GM12878 (cell line): Measurements from ENCODE around the gene ADNP2. TPM values are rescaled to one million over a fixed set of nuclear protein-coding genes. Genes with fewer than 3 reads are reported as not detected.

Experiments
- ATAC-seq: fragments of 200-7000 bp; cut with Tn5 transposase; 3 replicates; pipeline ENCODE4 v1.9.1; 2020; ENCODE audit warnings: mild to moderate bottlenecking, moderate library complexity
- BruUV-seq: library from RNA; stranded (reverse); fragments of 400-500 nt; replicated peaks from 2 replicates; lab custom pipeline; 2021; lab: Mats Ljungman, UMichigan
- CTCF ChIA-PET: fragments of 300-600 bp; sonication (Branson Sonifier 250); formaldehyde crosslinking; extraction: SDS; loops from one replicate; lab custom pipeline; 2021; ENCODE audit warnings: inconsistent platforms; lab: Yijun Ruan, JAX
- POLR2A ChIA-PET: fragments of 350-600 bp; formaldehyde crosslinking; extraction: SDS; loops from one replicate; lab custom pipeline; 2021; ENCODE audit warnings: inconsistent platforms; lab: Charles Lee
- RAD21 ChIA-PET: fragments of 300-600 bp; sonication (Branson Sonifier 250); formaldehyde crosslinking; loops from one replicate; lab custom pipeline; 2023; ENCODE audit warnings: antibody characterized with exemption; ENCODE audit not compliant: unreplicated experiment; lab: Charles Lee
- SMC1A ChIA-PET: fragments of 300-600 bp; sonication (Branson Sonifier 250); formaldehyde crosslinking; loops from one replicate; lab custom pipeline; 2023; ENCODE audit not compliant: unreplicated experiment, uncharacterized antibody; lab: Charles Lee
- DNase-seq: peaks from one replicate; pipeline ENCODE4 v3.0.0-alpha.2; 2011; ENCODE audit warnings: low read depth, low spot score
- FAIRE-seq: peaks from 3 replicates; lab custom pipeline; 2011; peaks lifted over from hg19 to GRCh38; lab: Jason Lieb, UNC
- H2AFZ ChIP-seq: 2 replicates; pipeline ENCODE4 v1.6.0; 2011; ENCODE audit warnings: low read depth, low read length, control low read depth; ENCODE audit not compliant: control insufficient read depth
- H3K27ac ChIP-seq: 2 replicates; pipeline ENCODE4 v1.5.1; 2011; ENCODE audit warnings: control low read depth; ENCODE audit not compliant: control insufficient read depth, insufficient read depth
- H3K27me3 ChIP-seq, 2 experiments: replicated peaks in 1 of 2; 2 replicates each; pipeline versions ENCODE4 v1.6.0 to v1.6.1; 2011; ENCODE audit warnings: low read length in 1 of 2; ENCODE audit not compliant: control insufficient read depth in 2 of 2, insufficient read depth in 2 of 2
- H3K36me3 ChIP-seq, 2 experiments: 2 replicates each; pipeline ENCODE4 v1.5.1; 2011; ENCODE audit warnings: low read length in 1 of 2; ENCODE audit not compliant: control insufficient read depth in 2 of 2, insufficient read depth in 2 of 2
- H3K4me1 ChIP-seq: 2 replicates; pipeline ENCODE4 v1.6.1; 2011; ENCODE audit warnings: mild to moderate bottlenecking, low read length, moderate library complexity, mixed read lengths; ENCODE audit not compliant: control insufficient read depth, insufficient read depth
- H3K4me2 ChIP-seq: 2 replicates; pipeline ENCODE4 v1.6.0; 2011; ENCODE audit warnings: control low read depth; ENCODE audit not compliant: control insufficient read depth, insufficient read depth
- H3K4me3 ChIP-seq: fragments of 200-600 bp; sonication (generic); 2 replicates; pipeline ENCODE4 v1.5.1; 2016
- H3K79me2 ChIP-seq: 2 replicates; pipeline ENCODE4 v1.6.0; 2011; ENCODE audit warnings: low read length; ENCODE audit not compliant: control insufficient read depth, insufficient read depth
- H3K9ac ChIP-seq: 2 replicates; pipeline ENCODE4 v1.8.0; 2011; ENCODE audit warnings: low read length, control low read depth, mixed read lengths; ENCODE audit not compliant: control insufficient read depth, insufficient read depth
- H3K9me3 ChIP-seq: replicated peaks from 3 replicates; pipeline ENCODE4 v1.5.1; 2011; ENCODE audit warnings: mild to moderate bottlenecking, low read length; ENCODE audit not compliant: control insufficient read depth, insufficient read depth
- H4K20me1 ChIP-seq: 2 replicates; pipeline ENCODE4 v1.6.0; 2011; ENCODE audit not compliant: control insufficient read depth, insufficient read depth
- CHD2 ChIP-seq: IDR thresholded peaks from 2 replicates; pipeline ENCODE4 v1.6.1; 2011; ENCODE audit warnings: low read depth, low read length, improper control_type of control experiment, borderline replicate concordance
- CREB1 ChIP-seq: IDR thresholded peaks from 2 replicates; pipeline ENCODE4 v1.6.1; 2012; ENCODE audit warnings: low read depth, mild to moderate bottlenecking, inconsistent platforms
- HCFC1 ChIP-seq: fragments of 150-350 bp; IDR thresholded peaks from 2 replicates; pipeline ENCODE4 v1.6.1; 2014; ENCODE audit warnings: low read length
- IKZF1 ChIP-seq: fragments of 450-650 bp; conservative IDR thresholded peaks from 2 replicates; pipeline ENCODE4 v1.6.1; 2017; ENCODE audit warnings: antibody characterized with exemption, mild to moderate bottlenecking
- MXI1 ChIP-seq: fragments of 150-350 bp; IDR thresholded peaks from 2 replicates; pipeline ENCODE4 v1.6.1; 2011; ENCODE audit warnings: low read depth, mild to moderate bottlenecking, inconsistent platforms, low read length, improper control_type of control experiment
- NFXL1 ChIP-seq: fragments of 450-650 bp; IDR thresholded peaks from 2 replicates; pipeline ENCODE4 v1.6.1; 2017; ENCODE audit warnings: antibody characterized with exemption, mild to moderate bottlenecking, borderline replicate concordance
- NR2F1 ChIP-seq: fragments of 450-650 bp; conservative IDR thresholded peaks from 2 replicates; pipeline ENCODE4 v1.6.1; 2017; ENCODE audit warnings: mild to moderate bottlenecking
- RBBP5 ChIP-seq: fragments of 200-600 bp; sonication (generic); conservative IDR thresholded peaks from 2 replicates; pipeline ENCODE4 v1.6.1; 2016
- RELA ChIP-seq: fragments of 450-650 bp; IDR thresholded peaks from 2 replicates; pipeline ENCODE4 v1.8.0; 2014; ENCODE audit warnings: borderline replicate concordance; ENCODE audit not compliant: partially characterized antibody
- RFX5 ChIP-seq: IDR thresholded peaks from 2 replicates; pipeline ENCODE4 v1.6.1; 2011; ENCODE audit warnings: low read depth, low read length, improper control_type of control experiment
- SMARCA5 ChIP-seq: fragments of 450-650 bp; IDR thresholded peaks from 2 replicates; pipeline ENCODE4 v1.6.1; 2017; ENCODE audit warnings: mild to moderate bottlenecking
- STAT1 ChIP-seq: fragments of 450-650 bp; conservative IDR thresholded peaks from 2 replicates; pipeline ENCODE4 v1.6.1; 2014; ENCODE audit warnings: antibody characterized with exemption, mild to moderate bottlenecking
- SUZ12 ChIP-seq: fragments of 200-600 bp; sonication (generic); IDR thresholded peaks from one replicate; pipeline ENCODE4 v1.6.1; 2018; ENCODE audit warnings: antibody characterized with exemption, mild to moderate bottlenecking; ENCODE audit not compliant: unreplicated experiment
- ZNF207 ChIP-seq: fragments of 450-650 bp; IDR thresholded peaks from 2 replicates; pipeline ENCODE4 v1.6.1; 2014; ENCODE audit warnings: antibody characterized with exemption, mild to moderate bottlenecking, borderline replicate concordance
- ZNF24 ChIP-seq: fragments of 450-650 bp; IDR thresholded peaks from 2 replicates; pipeline ENCODE4 v1.6.1; 2017; ENCODE audit warnings: antibody characterized with exemption, mild to moderate bottlenecking
- ZNF274 ChIP-seq: IDR thresholded peaks from one replicate; pipeline ENCODE4 v1.8.0; 2011; ENCODE audit not compliant: insufficient read length, insufficient read depth
- WGBS: methylation state at CpG from one replicate; pipeline ENCODE4 v1.1.6; 2016; ENCODE audit warnings: low lambda C conversion rate; ENCODE audit not compliant: insufficient replicate concordance, insufficient coverage; ENCODE audit errors: missing lambda C conversion rate; 5-methylcytosine and 5-hydroxymethylcytosine counted together
- in situ Hi-C: fragments of 300-500 bp; cut with MboI; formaldehyde crosslinking; loops from 9 replicates; pipeline ENCODE4 v1.14.3; 2018; ENCODE audit warnings: mixed read lengths
- intact Hi-C: fragments of 100-400 bp; cut with micrococcal nuclease; formaldehyde crosslinking; loops from one replicate; pipeline ENCODE4 v1.14.2; 2022; ENCODE audit not compliant: unreplicated experiment
- polyA plus RNA-seq, 11 experiments: library from polyadenylated mRNA; depleted of rRNA in 4 of 11; unstranded in 6 of 11; stranded (reverse) in 5 of 11; fragments of >200 nt; fragmentation: Nextera tagmentation in 4 of 11; fragmentation: Illumina TruSeq in 1 of 11; extraction: Ambion mirVana in 4 of 11; extraction: Trizol in 1 of 11; gene quantifications; 1 replicate in 1 of 11; 2 replicates in 10 of 11; pipeline versions ENCODE4 v1.2.1 to v1.2.3, GENCODE V29; 2011 to 2016; ENCODE audit warnings: inconsistent platforms in 2 of 11, missing spikeins in 2 of 11, low read depth in 1 of 11
- total RNA-seq, 4 experiments: library from RNA; depleted of rRNA in 3 of 4; stranded (reverse); fragments of >200 nt in 3 of 4; fragmentation: Illumina TruSeq in 1 of 4; extraction: Trizol in 1 of 4; gene quantifications; 2 replicates each; pipeline versions ENCODE4 v1.2.1 to v1.2.3, GENCODE V29; 2013 to 2021
- TF ChIP-seq, protein P1 (sequence below): fragments of 450-650 bp; conservative IDR thresholded peaks from 2 replicates; pipeline ENCODE4 v1.6.1; 2017; ENCODE audit warnings: mild to moderate bottlenecking, moderate library complexity

The ADNP2 gene
- total and polyA plus RNA-seq, 10 of the 15 experiments (the other 5 are each of a cell fraction or from before 2014, with no cell fraction given), result 3.7 to 25.1 (median 13.0) TPM

DNA sequence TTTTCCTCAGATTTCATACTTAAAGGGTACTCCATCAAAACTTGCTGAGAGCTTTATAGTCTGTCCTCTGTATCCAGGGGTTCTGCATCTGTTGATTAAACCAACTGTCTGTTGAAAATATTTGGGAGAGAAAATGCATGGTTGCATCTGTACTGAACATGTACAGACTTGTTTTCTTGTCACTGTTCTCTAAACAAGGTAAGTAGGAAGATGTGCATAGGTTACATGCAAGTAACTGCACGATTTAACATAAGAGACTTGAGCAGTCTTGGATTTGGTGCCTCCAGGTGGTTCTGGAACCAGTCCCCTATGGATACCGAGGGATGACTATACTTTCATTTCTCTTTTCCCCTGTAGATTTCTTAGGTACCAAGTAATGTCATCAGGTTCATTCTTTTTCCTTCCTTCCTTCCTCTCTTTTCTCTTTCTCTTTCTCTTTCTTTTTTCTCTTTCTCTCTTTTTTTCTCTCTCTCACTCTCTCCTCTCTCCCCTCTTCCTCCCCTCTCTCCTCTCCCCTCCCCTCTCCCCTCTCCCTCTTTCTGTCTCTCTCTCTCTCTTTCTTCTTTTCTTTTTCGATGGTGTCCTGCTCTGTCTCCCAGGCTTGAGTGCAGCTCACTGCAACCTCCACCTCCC lies 23.2 kb downstream of the ADNP2 start:
- Histone ChIP-seq H4K20me1 (no peaks in the 10 kb centered on the region), H3K4me3 (no peak overlapping the region), H2AFZ (no peak overlapping the region)
- RAD21 ChIA-PET, result no interaction called here
- in situ Hi-C loops, result no loop called here
- no peak for TF ChIP-seq HCFC1
- TF ChIP-seq, all 136 proteins: peak for 0
- intact Hi-C loops, result no loop called here
- POLR2A ChIA-PET, result no interaction called here
- Histone ChIP-seq H3K27ac (peak overlapping the region; percentile 14; the same call in 1 of the 2 replicates), H3K9ac (no peak overlapping the region), H3K27me3 (no peaks in the 10 kb centered on the region), H3K36me3 (peaks cover 2 to 11% of the 10 kb centered on the region in 2 experiments; a peak in 3 of 4 replicates), H3K4me1 (no peaks in the 10 kb centered on the region; the same call in 1 of the 2 replicates), H3K4me2 (no peak overlapping the region), H3K9me3 (no peaks in the 10 kb centered on the region), H3K79me2 (peaks cover 7% of the 10 kb centered on the region)
- BruUV-seq, result TSS peak; percentile 18
- 96% methylated on average over 2 of the region's 3 CpGs for WGBS
- no peak for FAIRE-seq
- CTCF ChIA-PET, result interaction anchor here (0.7 kb wide), 1 partner anchor 15 kb away, joined by 4 read pairs; no protein-coding TSS in a partner anchor
- DNase-seq, result no peak
- SMC1A ChIA-PET, result interaction anchor here (1.2 to 1.3 kb wide), 2 partner anchors 9 to 26 kb away, joined by 3 to 4 read pairs; no protein-coding TSS in a partner anchor
- ATAC-seq, result no peak; the same call in 2 of the 3 replicates

DNA sequence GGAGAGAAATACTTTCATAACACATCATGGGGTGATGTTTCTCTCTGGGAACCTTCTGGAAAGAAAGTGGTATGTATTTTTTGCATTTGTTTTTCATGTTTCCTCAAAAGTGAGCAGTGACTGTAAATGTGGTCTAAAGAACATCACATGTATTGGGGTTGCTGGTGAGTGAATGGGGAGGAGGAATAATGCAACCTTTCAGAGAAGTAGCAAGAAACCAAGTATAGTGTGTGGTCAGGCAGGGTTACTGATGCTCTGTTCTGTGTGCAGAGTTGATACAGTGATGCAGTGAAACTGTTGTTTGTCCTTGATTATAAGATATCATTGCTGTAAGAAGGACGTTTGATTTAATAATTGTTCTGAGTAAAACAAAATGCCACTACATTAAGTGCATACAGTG lies 24.1 kb downstream of the ADNP2 start:
- peaks cover 10 to 17% of the 10 kb centered on the region in 2 experiments; a peak in 3 of 4 replicates for H3K36me3 ChIP-seq
- ChIA-PET CTCF (no interaction called here), POLR2A (interaction anchor here (0.7 kb wide), 1 partner anchor 509 kb away, joined by 3 read pairs; no protein-coding TSS in a partner anchor), SMC1A (no interaction called here), RAD21 (no interaction called here)
- ATAC-seq, result no peak
- in situ Hi-C loops, result no loop called here
- H3K4me3 ChIP-seq, result no peak overlapping the region
- peaks cover 2% of the 10 kb centered on the region for H3K79me2 ChIP-seq
- H3K9ac ChIP-seq, result no peak overlapping the region
- no peak overlapping the region for H2AFZ ChIP-seq
- no peaks in the 10 kb centered on the region; the same call in 1 of the 2 replicates for H3K4me1 ChIP-seq
- H3K4me2 ChIP-seq, result no peak overlapping the region
- H4K20me1 ChIP-seq, result no peaks in the 10 kb centered on the region
- 9% methylated on average over 1 of the region's 1 CpG for WGBS
- intact Hi-C loops, result no loop called here
- H3K27ac ChIP-seq, result 0 out of 2 replicates have a peak overlapping the region, but pooled peaks have one; percentile 14
- FAIRE-seq, result no peak
- H3K9me3 ChIP-seq, result no peaks in the 10 kb centered on the region
- no peak for DNase-seq
- H3K27me3 ChIP-seq, result no peaks in the 10 kb centered on the region
- no TSS peak for BruUV-seq
- TF ChIP-seq CREB1, result no peak
- TF ChIP-seq MXI1, result no peak
- no peak for TF ChIP-seq RBBP5
- no peak for TF ChIP-seq ZNF207
- TF ChIP-seq NR2F1, result no peak
- TF ChIP-seq SUZ12, result no peak
- no peak for TF ChIP-seq NFXL1
- no peak for TF ChIP-seq STAT1
- no peak for TF ChIP-seq RELA
- TF ChIP-seq ZNF274, result no peak
- TF ChIP-seq, protein P1, sequence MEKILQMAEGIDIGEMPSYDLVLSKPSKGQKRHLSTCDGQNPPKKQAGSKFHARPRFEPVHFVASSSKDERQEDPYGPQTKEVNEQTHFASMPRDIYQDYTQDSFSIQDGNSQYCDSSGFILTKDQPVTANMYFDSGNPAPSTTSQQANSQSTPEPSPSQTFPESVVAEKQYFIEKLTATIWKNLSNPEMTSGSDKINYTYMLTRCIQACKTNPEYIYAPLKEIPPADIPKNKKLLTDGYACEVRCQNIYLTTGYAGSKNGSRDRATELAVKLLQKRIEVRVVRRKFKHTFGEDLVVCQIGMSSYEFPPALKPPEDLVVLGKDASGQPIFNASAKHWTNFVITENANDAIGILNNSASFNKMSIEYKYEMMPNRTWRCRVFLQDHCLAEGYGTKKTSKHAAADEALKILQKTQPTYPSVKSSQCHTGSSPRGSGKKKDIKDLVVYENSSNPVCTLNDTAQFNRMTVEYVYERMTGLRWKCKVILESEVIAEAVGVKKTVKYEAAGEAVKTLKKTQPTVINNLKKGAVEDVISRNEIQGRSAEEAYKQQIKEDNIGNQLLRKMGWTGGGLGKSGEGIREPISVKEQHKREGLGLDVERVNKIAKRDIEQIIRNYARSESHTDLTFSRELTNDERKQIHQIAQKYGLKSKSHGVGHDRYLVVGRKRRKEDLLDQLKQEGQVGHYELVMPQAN, result no peak
- TF ChIP-seq SMARCA5, result no peak
- TF ChIP-seq ZNF24, result no peak
- no peak for TF ChIP-seq CHD2
- TF ChIP-seq RFX5, result no peak
- no peak for TF ChIP-seq IKZF1
